OCI-LY7 (cell line): Measurements from ENCODE around the gene SLC35B4. TPM values are rescaled to one million over a fixed set of nuclear protein-coding genes. Genes with fewer than 3 reads are reported as not detected.

Source experiments
- BruUV-seq: library from RNA; stranded (reverse); fragments of 400-500 nt; replicated peaks from 2 replicates; lab custom pipeline; 2021; lab: Mats Ljungman, UMichigan
- CTCF ChIA-PET: fragments of 300-600 bp; sonication (Branson Sonifier 250); formaldehyde crosslinking; loops from one replicate; lab custom pipeline; 2022; ENCODE audit warnings: antibody characterized with exemption; ENCODE audit not compliant: unreplicated experiment; lab: Charles Lee
- POLR2A ChIA-PET: fragments of 300-600 bp; sonication (Branson Sonifier 250); formaldehyde crosslinking; loops from one replicate; lab custom pipeline; 2022; ENCODE audit warnings: antibody characterized with exemption; lab: Charles Lee
- DNase-seq: peaks from one replicate; pipeline ENCODE4 v3.0.0-alpha.2; 2015; ENCODE audit warnings: low spot score
- H2AFZ ChIP-seq: fragments of 200-600 bp; sonication (generic), shearing (Covaris generic); 2 replicates; pipeline ENCODE4 v1.6.1; 2014; ENCODE audit warnings: mild to moderate bottlenecking, antibody characterized with exemption, low read length, moderate library complexity
- H3K27ac ChIP-seq: fragments of 200-600 bp; sonication (generic); 2 replicates; pipeline ENCODE4 v1.5.1; 2014; ENCODE audit warnings: mixed run types, low read depth, mild to moderate bottlenecking, moderate library complexity, low read length, inconsistent platforms; ENCODE audit not compliant: poor library complexity, severe bottlenecking
- H3K36me3 ChIP-seq: fragments of 200-600 bp; sonication (generic); 2 replicates; pipeline ENCODE4 v1.6.1; 2014; ENCODE audit warnings: mild to moderate bottlenecking, antibody characterized with exemption, low read length, moderate library complexity, mixed read lengths; ENCODE audit not compliant: insufficient read depth
- H3K4me1 ChIP-seq: fragments of 200-600 bp; sonication (generic); 2 replicates; pipeline ENCODE4 v1.5.1; 2014; ENCODE audit warnings: mild to moderate bottlenecking, low read length; ENCODE audit not compliant: insufficient read depth, poor library complexity, severe bottlenecking
- H3K4me2 ChIP-seq: fragments of 200-600 bp; sonication (generic); 2 replicates; pipeline ENCODE4 v1.6.1; 2014; ENCODE audit warnings: mild to moderate bottlenecking, low read length
- H3K4me3 ChIP-seq: fragments of 200-600 bp; sonication (generic); 2 replicates; pipeline ENCODE4 v1.5.1; 2014; ENCODE audit warnings: mild to moderate bottlenecking, low read depth, low read length; ENCODE audit not compliant: poor library complexity, severe bottlenecking
- H3K79me2 ChIP-seq: fragments of 200-600 bp; sonication (generic); 2 replicates; pipeline ENCODE4 v1.6.1; 2016; ENCODE audit warnings: low read depth, mild to moderate bottlenecking, low read length, moderate library complexity, mixed read lengths; ENCODE audit not compliant: insufficient read depth
- H3K9me2 ChIP-seq: fragments of 200-600 bp; sonication (generic); 2 replicates; pipeline ENCODE4 v1.6.1; 2016; ENCODE audit warnings: mild to moderate bottlenecking, low read length, mixed read lengths; ENCODE audit not compliant: insufficient read depth
- H3K9me3 ChIP-seq: fragments of 200-600 bp; sonication (generic); 2 replicates; pipeline ENCODE4 v1.6.1; 2014; ENCODE audit warnings: mild to moderate bottlenecking, mixed run types, low read length, mixed read lengths
- H4K20me1 ChIP-seq: fragments of 200-600 bp; sonication (generic); 2 replicates; pipeline ENCODE4 v1.6.1; 2014; ENCODE audit warnings: mild to moderate bottlenecking, antibody characterized with exemption, low read length, moderate library complexity, mixed read lengths; ENCODE audit not compliant: insufficient read depth
- EZH2phosphoT487 ChIP-seq: fragments of 200-600 bp; sonication (generic); IDR thresholded peaks from 2 replicates; pipeline ENCODE4 v1.6.1; 2018; ENCODE audit warnings: low read depth, borderline replicate concordance, mild to moderate bottlenecking, mixed run types, antibody characterized with exemption, low read length, moderate library complexity, mixed read lengths
- intact Hi-C: fragments of 100-400 bp; cut with micrococcal nuclease; formaldehyde crosslinking; loops from one replicate; pipeline ENCODE4 v1.10.0; 2022; ENCODE audit not compliant: unreplicated experiment
- total RNA-seq, 2 experiments: library from RNA; depleted of rRNA in 1 of 2; stranded (reverse); fragments of >200 nt in 1 of 2; shearing (Covaris generic) in 1 of 2; gene quantifications; 2 replicates each; pipeline ENCODE4 v1.2.3, GENCODE V29; 2014 to 2022
- TF ChIP-seq, protein P1 (sequence below): fragments of 200-600 bp; sonication (generic); conservative IDR thresholded peaks from 2 replicates; pipeline ENCODE4 v1.5.1; 2014; ENCODE audit warnings: mild to moderate bottlenecking, antibody characterized with exemption, low read length, moderate library complexity, mixed read lengths

Gene SLC35B4
- total RNA-seq, 2 experiments from 2014 or later, result 32.3 to 38.1 TPM

DNA sequence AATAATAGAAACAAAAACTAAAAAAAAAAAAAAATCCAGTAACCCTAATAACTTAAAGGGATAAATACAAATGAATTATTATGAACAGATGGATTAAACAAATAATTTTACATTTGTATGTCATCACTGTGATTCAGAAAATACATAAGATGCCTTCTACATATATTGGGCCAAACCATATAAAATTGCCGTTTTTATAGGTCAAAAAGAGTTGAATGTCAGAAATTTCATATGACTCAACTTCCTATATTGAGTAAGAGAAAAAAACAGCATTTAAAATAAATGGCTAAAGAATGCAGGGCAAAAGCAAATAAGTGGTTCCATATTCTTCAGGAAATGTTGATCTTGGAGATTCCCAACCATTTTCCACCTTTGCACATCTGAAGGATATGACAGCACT, 9.4 kb downstream of the SLC35B4 start:
- POLR2A ChIA-PET, result no interaction called here
- Histone ChIP-seq H3K79me2 (no peaks in the 10 kb centered on the region), H3K9me3 (no peaks in the 10 kb centered on the region), H3K4me3 (no peak overlapping the region), H3K9me2 (no peaks in the 10 kb centered on the region), H3K4me2 (no peak overlapping the region), H3K27ac (no peak overlapping the region), H2AFZ (no peak overlapping the region), H3K36me3 (peaks cover 69% of the 10 kb centered on the region), H3K4me1 (no peaks in the 10 kb centered on the region), H4K20me1 (no peaks in the 10 kb centered on the region)
- BruUV-seq, result no TSS peak
- CTCF ChIA-PET, result no interaction called here
- TF ChIP-seq EZH2phosphoT487, result no peak
- TF ChIP-seq, protein P1, sequence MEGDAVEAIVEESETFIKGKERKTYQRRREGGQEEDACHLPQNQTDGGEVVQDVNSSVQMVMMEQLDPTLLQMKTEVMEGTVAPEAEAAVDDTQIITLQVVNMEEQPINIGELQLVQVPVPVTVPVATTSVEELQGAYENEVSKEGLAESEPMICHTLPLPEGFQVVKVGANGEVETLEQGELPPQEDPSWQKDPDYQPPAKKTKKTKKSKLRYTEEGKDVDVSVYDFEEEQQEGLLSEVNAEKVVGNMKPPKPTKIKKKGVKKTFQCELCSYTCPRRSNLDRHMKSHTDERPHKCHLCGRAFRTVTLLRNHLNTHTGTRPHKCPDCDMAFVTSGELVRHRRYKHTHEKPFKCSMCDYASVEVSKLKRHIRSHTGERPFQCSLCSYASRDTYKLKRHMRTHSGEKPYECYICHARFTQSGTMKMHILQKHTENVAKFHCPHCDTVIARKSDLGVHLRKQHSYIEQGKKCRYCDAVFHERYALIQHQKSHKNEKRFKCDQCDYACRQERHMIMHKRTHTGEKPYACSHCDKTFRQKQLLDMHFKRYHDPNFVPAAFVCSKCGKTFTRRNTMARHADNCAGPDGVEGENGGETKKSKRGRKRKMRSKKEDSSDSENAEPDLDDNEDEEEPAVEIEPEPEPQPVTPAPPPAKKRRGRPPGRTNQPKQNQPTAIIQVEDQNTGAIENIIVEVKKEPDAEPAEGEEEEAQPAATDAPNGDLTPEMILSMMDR, result no peak
- intact Hi-C loops, result no loop called here
- no peak for DNase-seq

DNA sequence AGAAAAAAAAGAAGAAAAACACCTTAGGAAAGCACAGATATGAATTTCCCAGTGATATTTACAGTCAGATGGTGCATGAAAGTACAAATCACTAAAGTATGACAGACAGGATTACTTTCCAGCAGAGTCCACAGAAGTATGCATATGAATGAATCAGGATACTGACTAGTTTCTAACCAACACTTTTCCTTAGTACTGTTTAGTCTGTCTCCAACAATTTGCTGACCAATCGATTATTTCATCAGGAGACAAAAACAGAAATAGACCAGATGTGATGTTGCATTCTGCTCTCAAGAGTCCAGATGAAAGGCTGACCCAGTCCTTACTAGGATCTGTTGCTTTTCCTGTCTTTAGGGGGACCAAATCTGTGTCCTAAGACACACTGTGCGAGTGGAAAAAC, 14.6 kb downstream of the SLC35B4 start:
- no peaks in the 10 kb centered on the region for H3K4me1 ChIP-seq
- intact Hi-C loops, result no loop called here
- DNase-seq, result no peak
- CTCF ChIA-PET, result no interaction called here
- no peak overlapping the region for H3K4me2 ChIP-seq
- no peaks in the 10 kb centered on the region for H3K9me3 ChIP-seq
- no peak overlapping the region for H2AFZ ChIP-seq
- POLR2A ChIA-PET, result interaction anchor here (0.9 to 2.0 kb wide), 3 partner anchors 11 to 153 kb away, joined by 3 to 8 read pairs (median 3); partner anchors contain the start of gene SLC35B4
- H3K4me3 ChIP-seq, result no peak overlapping the region
- H3K9me2 ChIP-seq, result no peaks in the 10 kb centered on the region
- H4K20me1 ChIP-seq, result no peaks in the 10 kb centered on the region
- BruUV-seq, result no TSS peak
- TF ChIP-seq, protein P1, result no peak
- TF ChIP-seq EZH2phosphoT487, result no peak
- H3K79me2 ChIP-seq, result no peaks in the 10 kb centered on the region
- H3K36me3 ChIP-seq, result peaks cover 87% of the 10 kb centered on the region
- H3K27ac ChIP-seq, result no peak overlapping the region

DNA sequence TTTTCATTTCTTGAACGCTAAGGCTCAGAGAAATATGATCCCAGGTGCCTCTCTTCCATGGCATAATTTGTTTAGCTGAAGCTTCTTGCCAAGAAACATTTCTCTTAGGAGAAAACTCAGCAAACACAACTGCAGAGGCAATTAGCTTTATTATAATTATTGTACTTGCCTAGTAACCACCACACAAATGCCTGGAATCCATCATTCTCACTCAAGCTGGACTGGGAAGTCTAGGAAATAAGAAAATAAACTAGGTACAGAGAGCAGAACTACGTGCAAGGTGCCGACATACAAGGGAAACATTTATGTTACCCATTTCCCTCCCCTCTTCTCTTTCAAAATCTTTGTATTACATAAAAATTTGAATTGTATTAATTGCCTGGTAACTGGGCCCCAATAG, 15.1 kb downstream of the SLC35B4 start:
- H3K36me3 ChIP-seq, result peaks cover 89% of the 10 kb centered on the region

More for the DNA sequence above, 15.1 kb downstream of the SLC35B4 start:
- Histone ChIP-seq H3K9me2 (no peaks in the 10 kb centered on the region), H3K9me3 (no peaks in the 10 kb centered on the region), H3K27ac (no peak overlapping the region), H3K4me1 (no peaks in the 10 kb centered on the region), H4K20me1 (no peaks in the 10 kb centered on the region), H3K79me2 (no peaks in the 10 kb centered on the region), H2AFZ (no peak overlapping the region), H3K4me2 (no peak overlapping the region), H3K4me3 (no peak overlapping the region)
- intact Hi-C loops, result no loop called here
- no peak for DNase-seq
- ChIA-PET POLR2A (interaction anchor here (0.6 to 2.0 kb wide), 4 partner anchors 11 to 335 kb away, joined by 3 to 8 read pairs (median 4); partner anchors contain the start of gene SLC35B4), CTCF (no interaction called here)
- no peak for TF ChIP-seq EZH2phosphoT487
- TF ChIP-seq, protein P1, result no peak
- no TSS peak for BruUV-seq
